Hepatocyte (in vitro differentiated cells): ENCODE measurements around the gene CPT1B. TPM values are rescaled to one million over a fixed set of nuclear protein-coding genes. Genes with fewer than 3 reads are reported as not detected.
"Not testable (repeated sequence)": the region's sequence is repeated elsewhere in the genome, so short reads cannot be mapped to it uniquely, and the experiment has no call there.

Experiments
- DNase-seq: peaks from one replicate; pipeline ENCODE4 v3.0.0-alpha.2; 2016; ENCODE audit warnings: low spot score
- H2AFZ ChIP-seq: fragments of 200-600 bp; sonication (generic); 2 replicates; pipeline ENCODE4 v1.6.0; 2016; ENCODE audit warnings: antibody characterized with exemption, mild to moderate bottlenecking
- H3K27ac ChIP-seq: fragments of 200-600 bp; sonication (generic); 2 replicates; pipeline ENCODE4 v1.5.1; 2016; ENCODE audit warnings: mild to moderate bottlenecking
- H3K27me3 ChIP-seq: fragments of 200-600 bp; sonication (generic); 2 replicates; pipeline ENCODE4 v1.6.1; 2016
- H3K36me3 ChIP-seq: fragments of 200-600 bp; sonication (generic); replicated peaks from 2 replicates; pipeline ENCODE4 v1.5.1; 2016; ENCODE audit warnings: low read depth; ENCODE audit not compliant: insufficient read depth
- H3K4me1 ChIP-seq: fragments of 200-600 bp; sonication (generic); 2 replicates; pipeline ENCODE4 v1.5.1; 2016; ENCODE audit warnings: mild to moderate bottlenecking, moderate library complexity; ENCODE audit not compliant: insufficient read depth
- H3K4me2 ChIP-seq: fragments of 200-600 bp; sonication (generic); 2 replicates; pipeline ENCODE4 v1.6.0; 2016
- H3K4me3 ChIP-seq: fragments of 200-600 bp; sonication (generic); 2 replicates; pipeline ENCODE4 v1.5.1; 2016; ENCODE audit warnings: mild to moderate bottlenecking
- H3K79me2 ChIP-seq: fragments of 200-600 bp; sonication (generic); 2 replicates; pipeline ENCODE4 v1.6.0; 2017; ENCODE audit warnings: mild to moderate bottlenecking
- H3K9me2 ChIP-seq: fragments of 200-600 bp; sonication (generic); replicated peaks from 2 replicates; pipeline ENCODE4 v1.6.0; 2017; ENCODE audit warnings: mild to moderate bottlenecking; ENCODE audit not compliant: insufficient read depth
- H3K9me3 ChIP-seq: fragments of 200-600 bp; sonication (generic); 2 replicates; pipeline ENCODE4 v1.5.1; 2016; ENCODE audit warnings: low read depth, mild to moderate bottlenecking
- H4K20me1 ChIP-seq: fragments of 200-600 bp; sonication (generic); 2 replicates; pipeline ENCODE4 v1.6.0; 2016; ENCODE audit warnings: mild to moderate bottlenecking; ENCODE audit not compliant: insufficient read depth, poor library complexity, severe bottlenecking
- EZH2 ChIP-seq: fragments of 200-600 bp; sonication (generic); IDR thresholded peaks from 2 replicates; pipeline ENCODE4 v1.6.1; 2016; ENCODE audit warnings: antibody characterized with exemption, mild to moderate bottlenecking, borderline replicate concordance
- EZH2phosphoT487 ChIP-seq: fragments of 200-600 bp; sonication (generic); IDR thresholded peaks from one replicate; pipeline ENCODE4 v1.6.1; 2018; ENCODE audit warnings: antibody characterized with exemption, mild to moderate bottlenecking, low read depth, moderate library complexity; ENCODE audit not compliant: unreplicated experiment, severe bottlenecking
- WGBS: methylation state at CpG from one replicate; pipeline ENCODE4 v1.1.6; 2016; ENCODE audit warnings: low lambda C conversion rate; ENCODE audit errors: missing lambda C conversion rate; 5-methylcytosine and 5-hydroxymethylcytosine counted together
- polyA plus RNA-seq: library from polyadenylated mRNA; unstranded; fragments of >200 nt; fragmentation: Nextera tagmentation; extraction: Ambion mirVana; gene quantifications from 2 replicates; pipeline ENCODE4 v1.2.1, GENCODE V29; 2016
- total RNA-seq: library from RNA; depleted of rRNA; stranded (reverse); fragments of >200 nt; gene quantifications from 2 replicates; pipeline ENCODE4 v1.2.3, GENCODE V29; 2014
- TF ChIP-seq, protein P1 (sequence below): fragments of 200-600 bp; sonication (generic); IDR thresholded peaks from 2 replicates; pipeline ENCODE4 v1.5.1; 2016; ENCODE audit warnings: antibody characterized with exemption, mild to moderate bottlenecking; ENCODE audit not compliant: poor library complexity

The CPT1B gene
- total and polyA plus RNA-seq, 2 experiments from 2014 or later = 27.5 to 64.0 TPM

DNA sequence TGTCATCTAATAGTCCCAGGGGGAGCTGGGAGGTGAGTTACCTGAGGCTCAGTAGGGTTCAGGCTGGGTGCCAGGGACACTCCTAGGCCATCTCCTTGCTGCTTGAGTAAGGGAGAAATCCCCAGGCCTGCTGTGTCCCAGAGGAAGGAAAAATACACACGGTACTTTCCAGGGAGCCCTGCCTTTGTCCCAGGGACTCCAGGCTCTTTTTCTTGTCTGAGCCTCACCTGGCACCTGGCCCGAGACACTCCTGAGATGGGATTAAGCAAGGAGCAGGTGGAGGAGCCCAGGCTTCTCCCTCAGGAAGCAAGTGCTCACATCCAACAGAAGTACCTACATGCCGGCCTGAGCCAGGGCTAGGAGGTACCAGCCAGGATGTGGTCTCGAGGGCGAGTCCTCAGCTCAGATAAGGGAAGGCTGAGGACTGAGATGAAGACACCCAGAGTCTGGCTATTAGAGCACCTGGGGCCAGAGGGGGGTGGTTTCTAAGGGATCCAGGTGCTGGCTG, 33.4 kb downstream of the CPT1B start:
- Histone ChIP-seq H3K79me2 (no peaks in the 10 kb centered on the region), H3K27ac (peak overlapping the region; percentile 71), H3K9me2 (no peaks in the 10 kb centered on the region), H3K4me3 (no peak overlapping the region), H3K4me1 (peaks cover 13% of the 10 kb centered on the region), H2AFZ (peak overlapping the region; percentile 78), H3K27me3 (no peaks in the 10 kb centered on the region), H3K36me3 (no peaks in the 10 kb centered on the region), H3K9me3 (no peaks in the 10 kb centered on the region), H4K20me1 (no peaks in the 10 kb centered on the region), H3K4me2 (peak overlapping the region; percentile 87)
- WGBS = 81% methylated on average over 5 of the region's 5 CpGs
- TF ChIP-seq, protein P1, sequence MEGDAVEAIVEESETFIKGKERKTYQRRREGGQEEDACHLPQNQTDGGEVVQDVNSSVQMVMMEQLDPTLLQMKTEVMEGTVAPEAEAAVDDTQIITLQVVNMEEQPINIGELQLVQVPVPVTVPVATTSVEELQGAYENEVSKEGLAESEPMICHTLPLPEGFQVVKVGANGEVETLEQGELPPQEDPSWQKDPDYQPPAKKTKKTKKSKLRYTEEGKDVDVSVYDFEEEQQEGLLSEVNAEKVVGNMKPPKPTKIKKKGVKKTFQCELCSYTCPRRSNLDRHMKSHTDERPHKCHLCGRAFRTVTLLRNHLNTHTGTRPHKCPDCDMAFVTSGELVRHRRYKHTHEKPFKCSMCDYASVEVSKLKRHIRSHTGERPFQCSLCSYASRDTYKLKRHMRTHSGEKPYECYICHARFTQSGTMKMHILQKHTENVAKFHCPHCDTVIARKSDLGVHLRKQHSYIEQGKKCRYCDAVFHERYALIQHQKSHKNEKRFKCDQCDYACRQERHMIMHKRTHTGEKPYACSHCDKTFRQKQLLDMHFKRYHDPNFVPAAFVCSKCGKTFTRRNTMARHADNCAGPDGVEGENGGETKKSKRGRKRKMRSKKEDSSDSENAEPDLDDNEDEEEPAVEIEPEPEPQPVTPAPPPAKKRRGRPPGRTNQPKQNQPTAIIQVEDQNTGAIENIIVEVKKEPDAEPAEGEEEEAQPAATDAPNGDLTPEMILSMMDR = no peak
- TF ChIP-seq EZH2 = no peak
- no peak for TF ChIP-seq EZH2phosphoT487
- peak; percentile 18 for DNase-seq

DNA sequence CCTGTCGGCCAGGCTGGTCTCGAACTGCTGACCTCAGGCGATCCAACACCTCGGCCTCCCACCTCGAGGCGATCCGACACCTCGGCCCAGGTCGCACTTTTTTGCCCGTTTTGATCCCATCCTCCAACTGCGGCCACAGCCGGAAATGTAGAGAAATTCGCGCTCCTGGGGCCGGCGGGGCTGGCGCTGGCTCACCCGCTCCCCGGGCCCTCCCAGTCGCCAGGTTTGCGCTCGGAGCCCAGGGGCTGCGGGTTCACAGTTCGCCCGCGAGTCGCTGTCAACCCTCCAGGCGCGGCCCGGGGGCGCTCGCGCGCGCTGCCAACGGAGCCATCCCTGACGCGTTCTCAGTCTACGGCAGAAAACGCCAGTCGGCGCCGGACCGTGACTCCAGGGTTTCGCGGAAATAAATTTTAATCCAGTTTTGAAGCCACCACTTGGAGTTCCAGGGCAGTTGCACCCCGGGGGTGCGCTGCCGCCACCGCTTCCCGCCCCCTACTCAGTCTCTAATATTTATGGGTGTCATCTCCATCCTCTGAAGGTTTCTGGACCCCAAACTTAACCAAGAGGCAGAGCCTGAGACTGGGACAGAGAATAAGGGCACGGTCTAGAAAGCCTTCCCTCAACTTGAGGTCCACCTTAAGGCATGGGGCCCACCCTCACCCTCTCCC, 34.0 kb downstream of the CPT1B start:
- H3K9me2 ChIP-seq = no peaks in the 10 kb centered on the region
- peak overlapping the region; percentile 71 for H3K27ac ChIP-seq
- H3K4me3 ChIP-seq = no peak overlapping the region
- 9% methylated on average over 47 of the region's 52 CpGs for WGBS
- no peaks in the 10 kb centered on the region for H4K20me1 ChIP-seq
- peak overlapping the region; percentile 87 for H3K4me2 ChIP-seq
- no peaks in the 10 kb centered on the region for H3K9me3 ChIP-seq
- no peaks in the 10 kb centered on the region for H3K79me2 ChIP-seq
- peak overlapping the region; percentile 78 for H2AFZ ChIP-seq
- no peaks in the 10 kb centered on the region for H3K27me3 ChIP-seq
- peaks cover 14% of the 10 kb centered on the region for H3K4me1 ChIP-seq
- peak; percentile 89 for DNase-seq
- no peaks in the 10 kb centered on the region for H3K36me3 ChIP-seq
- no peak for TF ChIP-seq EZH2
- TF ChIP-seq, protein P1 = peak; percentile 59
- TF ChIP-seq EZH2phosphoT487 = no peak

DNA sequence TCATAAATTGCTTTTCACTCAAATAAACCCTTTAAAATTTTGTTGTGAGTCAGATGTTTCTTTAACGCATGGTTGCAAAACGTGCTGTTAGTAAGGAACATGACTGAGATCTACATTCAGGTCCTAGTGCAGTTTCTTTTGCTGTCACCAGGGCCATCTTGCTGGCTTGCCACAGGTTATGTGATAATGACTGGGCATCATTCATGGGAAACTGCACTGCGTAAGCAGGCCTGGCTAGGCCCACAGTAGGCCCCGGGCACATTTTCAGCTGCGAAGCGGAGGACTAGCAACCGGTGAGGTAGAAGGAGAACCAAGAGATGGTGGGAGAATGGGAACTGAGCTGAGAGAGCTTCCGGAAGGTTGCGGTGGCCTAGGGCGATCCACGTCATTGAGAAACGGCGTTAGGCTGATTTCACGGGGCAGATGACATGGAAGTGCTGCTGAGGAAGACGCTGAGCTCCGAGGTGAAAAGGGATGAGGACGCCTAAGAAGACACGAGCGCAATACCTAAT, 35.8 kb downstream of the CPT1B start:
- Histone ChIP-seq H3K4me2 (no peak overlapping the region), H3K9me3 (no peaks in the 10 kb centered on the region), H3K4me3 (no peak overlapping the region), H3K27me3 (no peaks in the 10 kb centered on the region), H4K20me1 (no peaks in the 10 kb centered on the region), H3K27ac (peak overlapping the region; percentile 78), H3K79me2 (no peaks in the 10 kb centered on the region), H3K36me3 (no peaks in the 10 kb centered on the region), H3K4me1 (peaks cover 18% of the 10 kb centered on the region), H3K9me2 (no peaks in the 10 kb centered on the region), H2AFZ (no peak overlapping the region)
- 91% methylated on average over 19 of the region's 19 CpGs for WGBS
- no peak for TF ChIP-seq EZH2phosphoT487
- TF ChIP-seq EZH2 = no peak
- TF ChIP-seq, protein P1 = no peak
- no peak for DNase-seq

DNA sequence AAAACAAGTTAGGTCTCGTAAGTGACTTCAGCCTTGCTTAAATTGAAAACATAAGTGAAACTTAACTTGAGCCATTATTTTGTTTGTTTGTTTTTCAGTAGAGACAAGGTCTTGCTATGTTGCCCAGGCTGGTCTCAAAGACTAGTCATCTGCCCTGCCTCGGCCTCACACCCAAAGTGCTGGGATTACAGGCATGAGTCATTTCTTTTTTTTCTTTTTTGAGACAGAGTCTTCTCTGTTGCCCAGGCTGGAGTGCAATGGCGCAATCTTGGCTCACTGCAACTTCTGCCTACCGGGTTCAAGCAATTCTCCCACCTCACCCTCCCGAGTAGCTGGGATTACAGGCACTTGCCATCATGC, 36.6 kb downstream of the CPT1B start:
- not testable (repeated sequence) for H3K79me2 ChIP-seq, H3K9me2 ChIP-seq, H2AFZ ChIP-seq, H3K27me3 ChIP-seq, H3K4me3 ChIP-seq, H3K36me3 ChIP-seq, H3K9me3 ChIP-seq, H3K4me2 ChIP-seq, H4K20me1 ChIP-seq
- WGBS = 74% methylated on average over 5 of the region's 5 CpGs
- DNase-seq = peak; percentile 35
- Histone ChIP-seq H3K27ac (peak overlapping the region; percentile 78), H3K4me1 (peaks cover 18% of the 10 kb centered on the region)
